EH (cell line): Measurements from ENCODE around the gene KAZN.

ENCODE experiments used
- DNase-seq: peaks from one replicate; pipeline ENCODE4 v3.0.0-alpha.2; 2015; ENCODE audit warnings: low read depth

The KAZN gene

DNA sequence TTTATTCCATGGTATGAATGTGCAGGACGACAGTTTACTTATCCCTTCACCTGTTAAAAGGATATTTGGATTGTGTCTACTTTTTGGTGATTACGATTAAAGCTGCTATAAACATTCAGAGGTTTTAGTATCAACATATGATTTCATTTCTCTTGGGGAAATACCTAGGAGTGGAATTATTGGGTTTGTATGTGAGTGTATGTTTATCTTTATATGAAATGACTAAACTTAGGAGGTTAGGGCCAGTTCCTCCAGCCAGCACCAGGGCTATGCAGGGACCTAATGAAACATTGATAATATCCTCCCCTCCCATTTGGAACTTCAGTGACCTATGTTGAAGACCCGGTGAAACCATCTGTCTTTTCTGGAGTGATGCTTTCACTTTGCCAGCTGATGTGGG is 568.9 kb downstream of the KAZN start:
- no peak for DNase-seq
